Measurements from ENCODE around the gene DEGS1.

GRCh38 chr1:224182866-224183590 is at the start of gene DEGS1:
- TF ChIP-seq CTCF (IDR thresholded peaks at IDR 0.05; ENCODE audit: poor library complexity): no peak
- TF ChIP-seq EZH2phosphoT487 (IDR thresholded peaks at IDR 0.05; ENCODE audit: low read depth, severe bottlenecking, unreplicated experiment): no peak

Measured in hepatocyte (in vitro differentiated cells).